ENCODE data around the gene FBN2.

DNA sequence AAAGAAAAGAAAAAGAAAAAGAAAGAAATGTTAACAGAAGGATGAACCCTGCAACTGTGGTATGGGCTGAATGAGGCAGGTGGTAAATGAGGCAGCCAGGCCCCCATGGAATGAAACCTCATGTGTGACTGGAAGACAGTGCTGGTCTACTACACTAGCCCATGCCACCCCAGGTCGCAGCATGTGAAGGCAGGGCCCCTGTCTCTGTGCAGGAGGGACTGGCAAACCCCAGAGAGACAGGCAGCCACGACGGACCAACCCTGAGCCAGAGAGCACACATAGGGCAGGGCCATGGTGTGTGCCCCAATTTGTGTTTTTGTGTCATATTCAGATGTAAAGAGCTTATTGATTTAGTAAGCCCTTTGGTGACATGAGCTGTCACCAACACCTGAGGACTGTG, 198.5 kb downstream of the FBN2 start:
- TF ChIP-seq POLR2A (IDR thresholded peaks at IDR 0.05; ENCODE audit: low read length) = no peak
- no peak for TF ChIP-seq GATA1 (IDR thresholded peaks at IDR 0.05; ENCODE audit: low read depth, low read length)
